ENCODE data around the gene MAML2.

GRCh38 chr11:96134602-96135001 lies 208.4 kb downstream of the MAML2 start:
- TF ChIP-seq EP300 (IDR thresholded peaks at IDR 0.05) (no peak), CTCF (IDR thresholded peaks at IDR 0.05) (no peak), POLR2A (IDR thresholded peaks at IDR 0.05; ENCODE audit: low read depth) (no peak), POLR2AphosphoS5 (IDR thresholded peaks at IDR 0.05) (no peak)

Measured in esophagus muscularis mucosa (tissue), 4 donors.